CD4-positive, alpha-beta T cell (primary cell): ENCODE results near the gene ASB9. TPM values are rescaled to one million over a fixed set of nuclear protein-coding genes. Genes with fewer than 3 reads are reported as not detected.

Source experiments
- ATAC-seq: fragments of 200-7000 bp; cut with Tn5 transposase; one replicate; pipeline ENCODE4 v1.10.0; 2022; ENCODE audit warnings: mild to moderate bottlenecking; ENCODE audit not compliant: poor library complexity
- CTCF ChIA-PET: fragments of 350-600 bp; sonication (Branson Sonifier 250); formaldehyde crosslinking; loops from one replicate; lab custom pipeline; 2021; ENCODE audit warnings: antibody characterized with exemption, inconsistent platforms; lab: Charles Lee
- POLR2A ChIA-PET: fragments of 350-600 bp; sonication (Branson Sonifier 250); formaldehyde crosslinking; loops from one replicate; lab custom pipeline; 2021; ENCODE audit warnings: antibody characterized with exemption, inconsistent platforms; lab: Charles Lee
- DNase-seq, 14 experiments: peaks; one replicate each; pipeline ENCODE4 v3.0.0-alpha.2; 2013 to 2020; ENCODE audit warnings: mixed read lengths in 2 of 14
- H3K27ac ChIP-seq, 2 donors: one replicate each; pipeline versions ENCODE4 v1.5.1 to v1.7.0; 2013; ENCODE audit warnings: low read length in 2 of 2, low read depth in 1 of 2, mild to moderate bottlenecking in 1 of 2
- H3K27me3 ChIP-seq, 2 experiments: 1 replicate in 1 of 2; 2 replicates in 1 of 2; pipeline versions ENCODE4 v1.6.1 to v1.7.0; 2013; ENCODE audit warnings: low read length in 2 of 2, control low read depth in 1 of 2, mild to moderate bottlenecking in 1 of 2, moderate library complexity in 1 of 2; ENCODE audit not compliant: insufficient read depth in 2 of 2, control insufficient read depth in 1 of 2
- H3K36me3 ChIP-seq: one replicate; pipeline ENCODE4 v1.6.1; 2013; ENCODE audit warnings: low read length, control low read depth; ENCODE audit not compliant: insufficient read depth
- H3K4me1 ChIP-seq: one replicate; pipeline ENCODE4 v1.6.1; 2013; ENCODE audit warnings: low read length, control low read depth; ENCODE audit not compliant: insufficient read depth
- H3K4me3 ChIP-seq: one replicate; pipeline ENCODE4 v1.5.1; 2013; ENCODE audit warnings: mild to moderate bottlenecking, low read length, moderate library complexity
- H3K9me3 ChIP-seq, 2 experiments: 1 replicate in 1 of 2; 2 replicates in 1 of 2; pipeline versions ENCODE4 v1.6.1 to v1.7.0; 2013; ENCODE audit warnings: low read length in 2 of 2, mild to moderate bottlenecking in 2 of 2, control low read depth in 1 of 2, moderate library complexity in 1 of 2; ENCODE audit not compliant: control insufficient read depth in 1 of 2, insufficient read depth in 1 of 2
- H3K27ac Mint-ChIP-seq: one replicate; pipeline ENCODE4 v1.8.0; 2020; ENCODE audit warnings: mixed read lengths
- H3K27me3 Mint-ChIP-seq: one replicate; pipeline ENCODE4 v1.8.0; 2021; ENCODE audit warnings: mixed read lengths
- H3K36me3 Mint-ChIP-seq: one replicate; pipeline ENCODE4 v1.8.0; 2021; ENCODE audit warnings: low read depth, mixed read lengths
- H3K4me1 Mint-ChIP-seq: one replicate; pipeline ENCODE4 v1.8.0; 2021; ENCODE audit warnings: low read depth, mixed read lengths
- H3K4me3 Mint-ChIP-seq: one replicate; pipeline ENCODE4 v1.8.0; 2020; ENCODE audit warnings: mild to moderate bottlenecking, mixed read lengths
- H3K9me3 Mint-ChIP-seq: one replicate; pipeline ENCODE4 v1.8.0; 2020; ENCODE audit warnings: mixed read lengths
- intact Hi-C, 2 experiments: fragments of 100-400 bp; cut with DNase I in 1 of 2; cut with micrococcal nuclease in 1 of 2; formaldehyde crosslinking; loops; one replicate each; pipeline versions ENCODE4 v1.15.1 to v1.9.0; 2023 to 2025; cut with DNase I, micrococcal nuclease
- total RNA-seq, 174 experiments: library from RNA in 2 of 174; stranded (reverse) in 2 of 174; gene quantifications; one replicate each; pipeline ENCODE4 v1.2.3 and lab custom pipeline; 2021 to 2026
- TF ChIP-seq, protein P1 (sequence below): fragments of 200-600 bp; IDR thresholded peaks from one replicate; pipeline ENCODE4 v1.8.0; 2022; ENCODE audit warnings: antibody characterized with exemption, mild to moderate bottlenecking

Gene ASB9
- total RNA-seq, 2 experiments from 2014 or later, result 0.14 TPM; not detected in 1

DNA sequence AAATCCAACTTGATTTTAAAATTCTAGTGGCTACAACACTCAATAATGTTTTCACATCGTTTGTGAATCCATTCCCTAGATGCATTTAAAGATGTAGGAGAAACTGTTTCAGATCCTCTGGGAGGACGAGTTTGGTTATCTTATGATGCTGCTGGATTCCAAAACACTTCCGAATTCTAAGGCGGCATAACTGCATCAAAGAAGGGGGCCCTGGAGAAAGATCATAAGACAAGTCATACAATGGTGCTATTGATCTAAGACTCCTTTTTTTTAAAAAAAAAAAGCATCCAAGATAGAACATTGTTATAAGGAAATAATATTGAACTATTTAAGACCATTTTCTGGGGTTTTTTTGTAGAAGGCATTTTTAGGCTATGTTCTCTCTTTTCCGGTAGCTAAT lies 25.5 kb downstream of the ASB9 start:
- no peak for ATAC-seq
- Histone ChIP-seq H3K4me1 (no peaks in the 10 kb centered on the region), H3K9me3 (no peaks in the 10 kb centered on the region), H3K4me3 (no peak overlapping the region), H3K27ac (no peak overlapping the region), H3K36me3 (no peaks in the 10 kb centered on the region), H3K27me3 (no peaks in the 10 kb centered on the region)
- ChIA-PET CTCF (no interaction called here), POLR2A (no interaction called here)
- H3K36me3 Mint-ChIP-seq, result no peaks in the 10 kb centered on the region
- H3K9me3 Mint-ChIP-seq, result no peaks in the 10 kb centered on the region
- intact Hi-C loops, result loop anchor here (2.0 to 5.0 kb wide), 3 partner anchors 102 to 1736 kb away; no protein-coding TSS in a partner anchor
- no peaks in the 10 kb centered on the region for H3K27me3 Mint-ChIP-seq
- DNase-seq, result no peak
- TF ChIP-seq, protein P1, sequence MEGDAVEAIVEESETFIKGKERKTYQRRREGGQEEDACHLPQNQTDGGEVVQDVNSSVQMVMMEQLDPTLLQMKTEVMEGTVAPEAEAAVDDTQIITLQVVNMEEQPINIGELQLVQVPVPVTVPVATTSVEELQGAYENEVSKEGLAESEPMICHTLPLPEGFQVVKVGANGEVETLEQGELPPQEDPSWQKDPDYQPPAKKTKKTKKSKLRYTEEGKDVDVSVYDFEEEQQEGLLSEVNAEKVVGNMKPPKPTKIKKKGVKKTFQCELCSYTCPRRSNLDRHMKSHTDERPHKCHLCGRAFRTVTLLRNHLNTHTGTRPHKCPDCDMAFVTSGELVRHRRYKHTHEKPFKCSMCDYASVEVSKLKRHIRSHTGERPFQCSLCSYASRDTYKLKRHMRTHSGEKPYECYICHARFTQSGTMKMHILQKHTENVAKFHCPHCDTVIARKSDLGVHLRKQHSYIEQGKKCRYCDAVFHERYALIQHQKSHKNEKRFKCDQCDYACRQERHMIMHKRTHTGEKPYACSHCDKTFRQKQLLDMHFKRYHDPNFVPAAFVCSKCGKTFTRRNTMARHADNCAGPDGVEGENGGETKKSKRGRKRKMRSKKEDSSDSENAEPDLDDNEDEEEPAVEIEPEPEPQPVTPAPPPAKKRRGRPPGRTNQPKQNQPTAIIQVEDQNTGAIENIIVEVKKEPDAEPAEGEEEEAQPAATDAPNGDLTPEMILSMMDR, result no peak
- no peak overlapping the region for H3K27ac Mint-ChIP-seq
- no peaks in the 10 kb centered on the region for H3K4me1 Mint-ChIP-seq
- H3K4me3 Mint-ChIP-seq, result no peak overlapping the region

DNA sequence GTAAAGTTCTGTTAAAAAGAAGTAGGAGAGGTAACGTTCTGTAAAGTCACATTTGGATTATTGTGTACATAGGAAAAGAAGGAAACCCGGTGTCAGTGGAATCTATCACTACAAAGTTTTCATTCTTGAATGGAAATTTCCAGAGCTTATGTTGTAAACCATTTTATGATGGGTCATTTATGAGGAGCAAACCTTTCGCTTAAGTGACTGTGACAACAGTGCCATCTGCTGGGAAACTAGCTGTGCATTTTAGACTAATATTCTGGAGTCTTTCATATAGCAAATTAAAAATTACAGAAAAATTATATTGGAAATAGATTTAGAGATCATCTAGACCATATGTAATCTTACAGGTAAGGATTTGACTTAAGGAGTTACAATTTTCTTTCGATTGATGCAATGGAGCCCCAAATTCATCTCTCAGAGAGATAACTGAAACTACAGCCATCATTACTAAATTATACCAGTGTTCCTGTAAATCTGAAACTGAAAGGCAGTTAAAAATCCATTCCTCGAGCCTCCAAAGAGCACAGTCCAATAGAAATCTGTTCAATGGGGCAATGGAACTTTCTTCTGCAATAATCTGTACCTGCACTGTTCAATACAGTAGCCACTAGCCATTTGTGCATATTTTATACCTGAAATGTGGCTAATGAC lies 26.9 kb downstream of the ASB9 start:
- Histone ChIP-seq H3K36me3 (no peaks in the 10 kb centered on the region), H3K4me1 (no peaks in the 10 kb centered on the region), H3K4me3 (no peak overlapping the region), H3K27ac (no peak overlapping the region), H3K27me3 (no peaks in the 10 kb centered on the region), H3K9me3 (no peaks in the 10 kb centered on the region)
- Mint-ChIP-seq H3K27me3 (no peaks in the 10 kb centered on the region), H3K27ac (no peak overlapping the region), H3K4me1 (no peaks in the 10 kb centered on the region), H3K4me3 (no peak overlapping the region), H3K36me3 (no peaks in the 10 kb centered on the region), H3K9me3 (no peaks in the 10 kb centered on the region)
- ChIA-PET CTCF (interaction anchor here (0.6 to 1.1 kb wide), 5 partner anchors 9 to 1204 kb away, joined by 3 to 8 read pairs (median 3); no protein-coding TSS in a partner anchor), POLR2A (no interaction called here)
- intact Hi-C loops, result loop anchor here (1.0 to 5.0 kb wide), 5 partner anchors 101 to 1204 kb away; no protein-coding TSS in a partner anchor
- DNase-seq, result peak in 13 of 14 experiments; percentile 3 to 69 (median 32)
- TF ChIP-seq, protein P1, result peak; percentile 54
- no peak for ATAC-seq

DNA sequence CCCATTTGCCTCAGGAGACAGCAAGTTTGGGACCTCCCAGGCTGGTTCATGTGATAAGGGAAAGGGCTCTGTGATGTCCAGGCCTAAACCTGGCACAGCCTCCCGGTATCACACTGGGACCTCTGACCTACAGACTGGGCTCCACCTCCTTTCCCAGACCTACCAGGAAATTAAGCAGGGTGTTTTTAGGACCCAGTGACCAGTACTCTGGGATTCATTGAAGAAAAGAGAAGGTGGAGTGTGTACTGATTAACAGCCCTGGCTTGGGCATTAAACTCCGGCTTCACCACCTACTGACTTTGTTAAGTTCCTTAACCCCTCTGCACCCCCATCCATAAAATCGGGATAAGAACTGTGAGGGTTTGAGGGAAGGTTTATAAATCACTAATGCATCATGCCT lies 28.6 kb downstream of the ASB9 start:
- TF ChIP-seq, protein P1, result no peak
- H3K4me1 ChIP-seq, result no peaks in the 10 kb centered on the region
- CTCF ChIA-PET, result no interaction called here
- H3K9me3 Mint-ChIP-seq, result no peaks in the 10 kb centered on the region
- H3K4me1 Mint-ChIP-seq, result no peaks in the 10 kb centered on the region
- POLR2A ChIA-PET, result no interaction called here
- H3K27me3 Mint-ChIP-seq, result no peaks in the 10 kb centered on the region
- no peaks in the 10 kb centered on the region for H3K9me3 ChIP-seq
- H3K27ac ChIP-seq, result no peak overlapping the region
- no peak overlapping the region for H3K27ac Mint-ChIP-seq
- intact Hi-C loops, result loop anchor here (2.0 to 5.0 kb wide), 3 partner anchors 99 to 1198 kb away; no protein-coding TSS in a partner anchor
- no peaks in the 10 kb centered on the region for H3K36me3 Mint-ChIP-seq
- no peak for DNase-seq
- no peaks in the 10 kb centered on the region for H3K27me3 ChIP-seq
- no peaks in the 10 kb centered on the region for H3K36me3 ChIP-seq
- no peak for ATAC-seq
- H3K4me3 ChIP-seq, result no peak overlapping the region
- no peak overlapping the region for H3K4me3 Mint-ChIP-seq
